H9 (cell line): Measurements from ENCODE around the gene GGCT. TPM values are rescaled to one million over a fixed set of nuclear protein-coding genes. Genes with fewer than 3 reads are reported as not detected.
A peak's percentile ranks its signal among the peaks of the same experiment; 100 is the strongest.

Experiments
- DNase-seq: peaks from one replicate; pipeline ENCODE4 v3.0.0-alpha.2; 2017
- H2AFZ ChIP-seq: one replicate; pipeline ENCODE4 v1.6.1; 2013; ENCODE audit warnings: mild to moderate bottlenecking, low read length, control low read depth, moderate library complexity
- H2AK5ac ChIP-seq: 2 replicates; pipeline ENCODE4 v1.6.1; 2013; ENCODE audit warnings: low read length, control low read depth, mixed read lengths; ENCODE audit not compliant: insufficient read length
- H2BK120ac ChIP-seq: one replicate; pipeline ENCODE4 v1.6.1; 2013; ENCODE audit warnings: low read depth, mild to moderate bottlenecking, low read length, control low read depth, inconsistent platforms; ENCODE audit not compliant: poor library complexity, severe bottlenecking
- H2BK12ac ChIP-seq: 2 replicates; pipeline ENCODE4 v1.6.1; 2013; ENCODE audit warnings: low read length, control low read depth, mixed read lengths, low read depth; ENCODE audit not compliant: insufficient read length
- H2BK15ac ChIP-seq: 2 replicates; pipeline ENCODE4 v1.6.1; 2013; ENCODE audit warnings: low read depth, low read length, control low read depth
- H2BK20ac ChIP-seq: one replicate; pipeline ENCODE4 v1.6.1; 2013; ENCODE audit warnings: low read depth, mild to moderate bottlenecking, low read length, control low read depth, inconsistent platforms; ENCODE audit not compliant: poor library complexity, severe bottlenecking
- H2BK5ac ChIP-seq: 2 replicates; pipeline ENCODE4 v1.6.1; 2013; ENCODE audit warnings: low read length, control low read depth, mixed read lengths; ENCODE audit not compliant: insufficient read length
- H3K14ac ChIP-seq: 2 replicates; pipeline ENCODE4 v1.6.1; 2013; ENCODE audit warnings: low read length, control low read depth; ENCODE audit not compliant: insufficient read depth
- H3K18ac ChIP-seq: 2 replicates; pipeline ENCODE4 v1.6.1; 2013; ENCODE audit warnings: low read depth, mild to moderate bottlenecking, mixed read lengths, low read length, control low read depth; ENCODE audit not compliant: insufficient read length
- H3K23ac ChIP-seq: 2 replicates; pipeline ENCODE4 v1.6.1; 2013; ENCODE audit warnings: low read length, control low read depth, mixed read lengths, low read depth; ENCODE audit not compliant: insufficient read length
- H3K23me2 ChIP-seq: 2 replicates; pipeline ENCODE4 v1.6.1; 2013; ENCODE audit warnings: low read depth, mild to moderate bottlenecking, mixed read lengths, low read length, control low read depth; ENCODE audit not compliant: insufficient read length, poor library complexity, severe bottlenecking
- H3K27ac ChIP-seq: 2 replicates; pipeline ENCODE4 v1.5.1; 2013; ENCODE audit warnings: low read length, control low read depth, mixed read lengths, low read depth; ENCODE audit not compliant: insufficient read length
- H3K27me3 ChIP-seq: 2 replicates; pipeline ENCODE4 v1.6.1; 2013; ENCODE audit warnings: low read length, control low read depth, inconsistent platforms; ENCODE audit not compliant: insufficient read depth
- H3K4ac ChIP-seq: 2 replicates; pipeline ENCODE4 v1.6.1; 2013; ENCODE audit warnings: low read depth, mild to moderate bottlenecking, control low read depth, inconsistent platforms, low read length, moderate library complexity
- H3K4me1 ChIP-seq: 2 replicates; pipeline ENCODE4 v1.6.1; 2013; ENCODE audit warnings: low read length, control low read depth, inconsistent platforms; ENCODE audit not compliant: insufficient read depth
- H3K4me2 ChIP-seq: 2 replicates; pipeline ENCODE4 v1.6.1; 2013; ENCODE audit warnings: low read length, control low read depth, mixed read lengths; ENCODE audit not compliant: insufficient read length, insufficient read depth
- H3K56ac ChIP-seq: 2 replicates; pipeline ENCODE4 v1.6.1; 2013; ENCODE audit warnings: low read depth, mild to moderate bottlenecking, mixed read lengths, low read length, control low read depth; ENCODE audit not compliant: insufficient read length
- H3K79me1 ChIP-seq: 2 replicates; pipeline ENCODE4 v1.6.1; 2013; ENCODE audit warnings: low read depth, mild to moderate bottlenecking, moderate library complexity, low read length, control low read depth, inconsistent platforms; ENCODE audit not compliant: insufficient read depth, poor library complexity, severe bottlenecking
- H3K79me2 ChIP-seq: 2 replicates; pipeline ENCODE4 v1.6.1; 2013; ENCODE audit warnings: low read length, control low read depth, inconsistent platforms; ENCODE audit not compliant: insufficient read depth
- H3K9ac ChIP-seq: 2 replicates; pipeline ENCODE4 v1.6.1; 2013; ENCODE audit warnings: low read length, control low read depth, mixed read lengths; ENCODE audit not compliant: insufficient read length; ENCODE audit errors: extremely low read depth
- H3K9me3 ChIP-seq: one replicate; pipeline ENCODE4 v1.6.1; 2013; ENCODE audit warnings: low read depth, low read length, inconsistent platforms; ENCODE audit not compliant: control insufficient read depth
- H3T11ph ChIP-seq: one replicate; pipeline ENCODE4 v1.6.1; 2013; ENCODE audit warnings: mild to moderate bottlenecking, low read length, control low read depth, inconsistent platforms
- H4K20me1 ChIP-seq: one replicate; pipeline ENCODE4 v1.6.1; 2013; ENCODE audit not compliant: control insufficient read depth, insufficient read length, insufficient read depth
- H4K5ac ChIP-seq: 2 replicates; pipeline ENCODE4 v1.6.1; 2013; ENCODE audit warnings: low read depth, mild to moderate bottlenecking, mixed read lengths, low read length, control low read depth; ENCODE audit not compliant: insufficient read length
- H4K8ac ChIP-seq: replicated peaks from 2 replicates; pipeline ENCODE4 v1.6.1; 2013; ENCODE audit warnings: low read length, control low read depth, mixed read lengths, low read depth; ENCODE audit not compliant: insufficient read length
- H4K91ac ChIP-seq: 2 replicates; pipeline ENCODE4 v1.6.1; 2013; ENCODE audit warnings: low read depth, mild to moderate bottlenecking, moderate library complexity, mixed read lengths, low read length, control low read depth; ENCODE audit not compliant: insufficient read length
- H3K27ac Mint-ChIP-seq, 3 experiments: 2 replicates in 2 of 3; 3 replicates in 1 of 3; pipeline ENCODE4 v1.8.0; 2020 to 2021; ENCODE audit warnings: mixed read lengths in 3 of 3, mild to moderate bottlenecking in 1 of 3, moderate library complexity in 1 of 3
- H3K27me3 Mint-ChIP-seq: 2 replicates; pipeline ENCODE4 v1.8.0; 2021; ENCODE audit warnings: low read depth, mild to moderate bottlenecking, moderate library complexity, mixed read lengths
- H3K36me3 Mint-ChIP-seq, 3 experiments: 2 replicates in 2 of 3; 3 replicates in 1 of 3; pipeline ENCODE4 v1.8.0; 2020 to 2021; ENCODE audit warnings: low read depth in 3 of 3, mixed read lengths in 3 of 3; ENCODE audit not compliant: insufficient read depth in 1 of 3
- H3K4me1 Mint-ChIP-seq, 2 experiments: 2 replicates each; pipeline ENCODE4 v1.8.0; 2020; ENCODE audit warnings: mixed read lengths in 2 of 2
- H3K4me3 Mint-ChIP-seq, 2 experiments: 2 replicates in 1 of 2; 3 replicates in 1 of 2; pipeline ENCODE4 v1.8.0; 2020 to 2021; ENCODE audit warnings: mild to moderate bottlenecking in 2 of 2, mixed read lengths in 2 of 2, moderate library complexity in 1 of 2
- H3K9me3 Mint-ChIP-seq, 2 experiments: 2 replicates in 1 of 2; 3 replicates in 1 of 2; pipeline ENCODE4 v1.8.0; 2020; ENCODE audit warnings: mild to moderate bottlenecking in 2 of 2, mixed read lengths in 2 of 2, moderate library complexity in 1 of 2
- CTCF ChIP-seq: fragments of 200-600 bp; sonication (generic); conservative IDR thresholded peaks from 3 replicates; pipeline ENCODE4 v1.8.0; 2021; ENCODE audit warnings: antibody characterized with exemption, mild to moderate bottlenecking
- WGBS: extraction: QIAGEN DNeasy Blood & Tissue Kit; methylation state at CpG from one replicate; pipeline ENCODE4 v1.1.7; 2013; ENCODE audit warnings: missing lambda C conversion rate, low lambda C conversion rate, mixed read lengths; ENCODE audit not compliant: insufficient read length; ENCODE audit errors: extremely low coverage; 5-methylcytosine and 5-hydroxymethylcytosine counted together
- total RNA-seq: library from RNA; stranded (reverse); gene quantifications from 2 replicates; pipeline ENCODE4 v1.2.1, GENCODE V29; 2021

The GGCT gene
- total RNA-seq, 1 experiment from 2014 or later, result 84.9 TPM

- no peak for TF ChIP-seq CTCF
- Histone ChIP-seq H2BK120ac (no peak overlapping the region), H3K79me1 (no peaks in the 10 kb centered on the region), H4K8ac (no peak overlapping the region), H3K27ac (no peak overlapping the region), H3K27me3 (no peaks in the 10 kb centered on the region), H2BK5ac (no peak overlapping the region), H4K5ac (no peak overlapping the region), H3K4me1 (no peaks in the 10 kb centered on the region), H3K18ac (no peak overlapping the region), H4K20me1 (no peaks in the 10 kb centered on the region), H3K4me2 (peak overlapping the region; percentile 57), H3K14ac (no peak overlapping the region), H3K23ac (no peak overlapping the region), H2AK5ac (no peak overlapping the region), H2BK15ac (no peak overlapping the region), H2BK12ac (no peak overlapping the region), H2AFZ (no peak overlapping the region), H3K23me2 (peaks cover 11% of the 10 kb centered on the region), H3T11ph (no peak overlapping the region), H3K4ac (no peak overlapping the region), H3K79me2 (no peaks in the 10 kb centered on the region), H4K91ac (no peak overlapping the region), H2BK20ac (no peak overlapping the region), H3K9me3 (no peaks in the 10 kb centered on the region), H3K9ac (no peak overlapping the region), H3K56ac (no peak overlapping the region)
- peak overlapping the region; percentile 62 to 81 for H3K4me3 Mint-ChIP-seq
- peaks cover 22% of the 10 kb centered on the region for H3K27me3 Mint-ChIP-seq
- H3K4me1 Mint-ChIP-seq, result peaks cover 9 to 11% of the 10 kb centered on the region in 2 experiments; a peak in 3 of 4 replicates
- DNase-seq, result no peak
- no peaks in the 10 kb centered on the region; a peak in 1 of 7 replicates for H3K36me3 Mint-ChIP-seq
- no CpG with 5 or more reads among the region's 14 CpGs for WGBS
- no peak overlapping the region for H3K27ac Mint-ChIP-seq
- no peaks in the 10 kb centered on the region for H3K9me3 Mint-ChIP-seq
These were observed 25.2 kb downstream of the GGCT start for GRCh38 chr7:30479202-30480120.
